GM23338 (cell line): ENCODE data around the gene NUP42. TPM values are rescaled to one million over a fixed set of nuclear protein-coding genes. Genes with fewer than 3 reads are reported as not detected.

Experiments used
- ATAC-seq: fragments of 200-7000 bp; cut with Tn5 transposase; 3 replicates; pipeline ENCODE4 v1.9.1; 2020
- DNase-seq: peaks from one replicate; pipeline ENCODE4 v3.0.0-alpha.2; 2015; ENCODE audit warnings: low spot score
- H2AFZ ChIP-seq: fragments of 200-600 bp; sonication (generic); 2 replicates; pipeline ENCODE4 v1.8.0; 2016; ENCODE audit warnings: antibody characterized with exemption, mild to moderate bottlenecking, moderate library complexity
- H3F3A ChIP-seq: fragments of 200-600 bp; sonication (generic); replicated peaks from 2 replicates; pipeline ENCODE4 v1.8.0; 2017; ENCODE audit warnings: antibody characterized with exemption, mixed run types, low read depth
- H3K27ac ChIP-seq: fragments of 200-600 bp; sonication (generic); 2 replicates; pipeline ENCODE4 v1.6.1; 2016; ENCODE audit warnings: low read depth
- H3K27me3 ChIP-seq: fragments of 200-600 bp; sonication (generic); 2 replicates; pipeline ENCODE4 v1.8.0; 2016; ENCODE audit warnings: mild to moderate bottlenecking, mixed run types, moderate library complexity; ENCODE audit not compliant: insufficient read depth
- H3K36me3 ChIP-seq: fragments of 200-600 bp; sonication (generic); 2 replicates; pipeline ENCODE4 v1.8.0; 2016; ENCODE audit warnings: mild to moderate bottlenecking; ENCODE audit not compliant: insufficient read depth
- H3K4me1 ChIP-seq: fragments of 200-600 bp; sonication (generic); 2 replicates; pipeline ENCODE4 v1.8.0; 2016; ENCODE audit warnings: mild to moderate bottlenecking, moderate library complexity; ENCODE audit not compliant: insufficient read depth
- H3K4me2 ChIP-seq: fragments of 200-600 bp; sonication (generic); 2 replicates; pipeline ENCODE4 v1.7.1; 2017; ENCODE audit warnings: mixed run types
- H3K4me3 ChIP-seq: fragments of 200-600 bp; sonication (generic); 2 replicates; pipeline ENCODE4 v1.6.1; 2016; ENCODE audit warnings: mixed run types
- H3K79me2 ChIP-seq: fragments of 200-600 bp; sonication (generic); replicated peaks from 2 replicates; pipeline ENCODE4 v1.8.0; 2017; ENCODE audit warnings: mild to moderate bottlenecking; ENCODE audit not compliant: insufficient read depth
- H3K9me2 ChIP-seq: fragments of 200-600 bp; sonication (generic); 2 replicates; pipeline ENCODE4 v1.8.0; 2017; ENCODE audit not compliant: insufficient read depth
- H4K20me1 ChIP-seq: fragments of 200-600 bp; sonication (generic); replicated peaks from 2 replicates; pipeline ENCODE4 v1.8.0; 2017; ENCODE audit warnings: mild to moderate bottlenecking; ENCODE audit not compliant: insufficient read depth
- H3K27ac Mint-ChIP-seq: 2 replicates; pipeline ENCODE4 v1.8.0; 2020; ENCODE audit warnings: inconsistent platforms, mild to moderate bottlenecking, moderate library complexity, mixed read lengths
- H3K27me3 Mint-ChIP-seq: 3 replicates; pipeline ENCODE4 v1.8.0; 2022; ENCODE audit warnings: low read depth, mild to moderate bottlenecking, moderate library complexity, mixed read lengths, inconsistent platforms; ENCODE audit not compliant: insufficient read depth, poor library complexity
- H3K36me3 Mint-ChIP-seq: 3 replicates; pipeline ENCODE4 v1.8.0; 2021; ENCODE audit warnings: low read depth, mild to moderate bottlenecking, inconsistent platforms, moderate library complexity, mixed read lengths
- H3K4me1 Mint-ChIP-seq: 3 replicates; pipeline ENCODE4 v1.8.0; 2020; ENCODE audit warnings: mild to moderate bottlenecking, inconsistent platforms, mixed read lengths
- H3K4me3 Mint-ChIP-seq: 3 replicates; pipeline ENCODE4 v1.8.0; 2021; ENCODE audit warnings: moderate library complexity, mild to moderate bottlenecking, inconsistent platforms, mixed read lengths
- H3K9me3 Mint-ChIP-seq: 3 replicates; pipeline ENCODE4 v1.8.0; 2020; ENCODE audit warnings: moderate library complexity, mild to moderate bottlenecking, inconsistent platforms, mixed read lengths
- CREB1 ChIP-seq: fragments of 250-450 bp; sonication (Bioruptor Pico); IDR thresholded peaks from 2 replicates; pipeline ENCODE4 v1.5.0; 2020; ENCODE audit warnings: low read depth, mild to moderate bottlenecking, moderate library complexity
- CTCF ChIP-seq, 2 experiments: fragments of 200-600 bp in 1 of 2; sonication (generic) in 1 of 2; conservative IDR thresholded peaks; 2 replicates each; pipeline versions ENCODE4 v1.5.1 to v1.6.1; 2016 to 2017; ENCODE audit warnings: antibody characterized with exemption in 2 of 2, low read depth in 2 of 2, mild to moderate bottlenecking in 2 of 2, moderate library complexity in 1 of 2
- ETS1 ChIP-seq: IDR thresholded peaks from 2 replicates; pipeline ENCODE4 v1.6.1; 2016; ENCODE audit warnings: antibody characterized with exemption
- EZH2 ChIP-seq: fragments of 200-600 bp; sonication (generic); IDR thresholded peaks from one replicate; pipeline ENCODE4 v1.8.0; 2017; ENCODE audit warnings: antibody characterized with exemption, mild to moderate bottlenecking, low read depth; ENCODE audit not compliant: unreplicated experiment
- EZH2phosphoT487 ChIP-seq: fragments of 200-600 bp; sonication (generic); IDR thresholded peaks from one replicate; pipeline ENCODE4 v1.8.1; 2018; ENCODE audit warnings: antibody characterized with exemption; ENCODE audit not compliant: unreplicated experiment
- JUNB ChIP-seq: IDR thresholded peaks from one replicate; pipeline ENCODE4 v1.6.1; 2016; ENCODE audit warnings: antibody characterized with exemption; ENCODE audit not compliant: unreplicated experiment
- POLR2AphosphoS5 ChIP-seq: IDR thresholded peaks from 2 replicates; pipeline ENCODE4 v1.6.1; 2016; ENCODE audit warnings: antibody characterized with exemption, low read depth
- REST ChIP-seq: IDR thresholded peaks from one replicate; pipeline ENCODE4 v1.6.1; 2018; ENCODE audit warnings: antibody characterized with exemption; ENCODE audit not compliant: unreplicated experiment
- STAT1 ChIP-seq: IDR thresholded peaks from one replicate; pipeline ENCODE4 v1.6.1; 2016; ENCODE audit warnings: antibody characterized with exemption; ENCODE audit not compliant: unreplicated experiment
- ZNF331 ChIP-seq: fragments of 250-450 bp; sonication (Bioruptor Pico); IDR thresholded peaks from 2 replicates; pipeline ENCODE4 v1.5.0; 2020; ENCODE audit warnings: low read depth, mild to moderate bottlenecking, moderate library complexity
- ZNF462 ChIP-seq: fragments of 250-450 bp; sonication (Bioruptor Pico); IDR thresholded peaks from 2 replicates; pipeline ENCODE4 v1.5.0; 2020; ENCODE audit warnings: mild to moderate bottlenecking, moderate library complexity
- polyA plus RNA-seq: library from polyadenylated mRNA; unstranded; fragments of >200 nt; fragmentation: Nextera tagmentation; extraction: Ambion mirVana; gene quantifications from 2 replicates; pipeline ENCODE4 v1.2.1, GENCODE V29; 2016
- total RNA-seq: library from RNA; depleted of rRNA; stranded (reverse); fragments of >200 nt; shearing (Covaris generic); gene quantifications from 2 replicates; pipeline ENCODE4 v1.2.3, GENCODE V29; 2014

Gene NUP42
- total and polyA plus RNA-seq, 2 experiments from 2014 or later = 39.1 to 42.7 TPM

DNA sequence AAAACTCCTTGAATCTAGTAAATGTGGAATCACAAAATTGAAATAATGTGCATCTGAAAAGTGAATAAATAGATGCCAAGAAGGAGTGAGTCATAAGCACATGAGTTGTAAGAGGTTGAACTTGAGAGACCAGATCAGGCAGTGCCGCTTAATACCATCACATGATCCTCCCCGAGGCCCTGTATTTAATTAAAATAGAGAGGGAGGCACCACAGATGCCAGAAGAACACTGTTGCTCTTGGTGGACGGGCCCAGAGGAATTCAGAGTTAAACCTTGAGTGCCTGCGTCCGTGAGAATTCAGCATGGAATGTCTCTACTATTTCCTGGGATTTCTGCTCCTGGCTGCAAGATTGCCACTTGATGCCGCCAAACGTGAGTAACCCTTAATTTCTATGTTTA, 64.7 kb downstream of the NUP42 start, which contains the start of gene GPNMB (continued):
- TF ChIP-seq REST (no peak), EZH2phosphoT487 (no peak), JUNB (no peak), POLR2AphosphoS5 (no peak), CREB1 (CRISPR knock-in tag) (no peak), ETS1 (no peak)

DNA sequence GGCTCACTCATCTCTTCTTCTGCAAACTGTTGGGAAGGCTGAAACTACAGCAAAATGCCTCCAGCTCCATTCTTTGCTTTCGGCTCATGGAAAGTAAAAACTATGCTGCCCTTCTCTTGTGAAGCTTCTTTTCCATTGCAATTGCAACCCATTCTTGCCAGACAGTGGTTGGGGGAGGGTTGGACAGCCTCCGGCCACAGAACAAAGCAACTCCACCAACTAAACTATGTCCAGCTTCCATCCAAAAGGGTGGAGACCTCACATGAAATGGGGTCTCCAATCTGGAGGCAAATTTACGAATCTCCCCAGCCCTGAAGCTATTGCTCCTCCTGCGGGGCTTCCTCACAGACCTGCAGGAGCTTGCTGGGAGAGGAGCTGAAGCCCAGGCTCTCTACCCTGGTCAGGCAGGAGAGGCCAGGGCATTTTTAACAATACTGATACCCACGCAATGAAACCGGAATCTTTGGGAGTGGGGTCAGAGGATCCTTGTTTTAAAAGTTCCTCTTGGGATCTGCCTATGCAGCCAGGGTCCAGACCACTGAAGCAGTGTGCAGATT, 65.3 kb downstream of the NUP42 start:
- H3K4me3 Mint-ChIP-seq = peak overlapping the region; percentile 66
- H3K9me3 Mint-ChIP-seq = peaks cover 5% of the 10 kb centered on the region; the same call in 1 of the 3 replicates
- no peaks in the 10 kb centered on the region for H3K36me3 Mint-ChIP-seq
- peak overlapping the region; percentile 86 for H3K4me2 ChIP-seq
- H3K4me1 ChIP-seq = peaks cover 17% of the 10 kb centered on the region
- peak; percentile 28 for DNase-seq
- H3K79me2 ChIP-seq = no peaks in the 10 kb centered on the region
- H3K9me2 ChIP-seq = peaks cover 6% of the 10 kb centered on the region; the same call in 1 of the 2 replicates
- no peak overlapping the region for H3K27ac Mint-ChIP-seq
- no peaks in the 10 kb centered on the region for H4K20me1 ChIP-seq
- H3K4me3 ChIP-seq = peak overlapping the region; percentile 63
- H2AFZ ChIP-seq = peak overlapping the region; percentile 100
- H3K27ac ChIP-seq = no peak overlapping the region
- peaks cover 10% of the 10 kb centered on the region for H3K4me1 Mint-ChIP-seq
- peak; percentile 64 for ATAC-seq
- H3K27me3 ChIP-seq = peaks cover 30% of the 10 kb centered on the region
- H3K36me3 ChIP-seq = no peaks in the 10 kb centered on the region
- H3K27me3 Mint-ChIP-seq = peaks cover 6% of the 10 kb centered on the region
- H3F3A ChIP-seq = peaks cover 7% of the 10 kb centered on the region; the same call in 1 of the 2 replicates
- no peak for TF ChIP-seq STAT1
- no peak for TF ChIP-seq ZNF462
- no peak for TF ChIP-seq EZH2phosphoT487
- TF ChIP-seq EZH2 = no peak
- no peak for TF ChIP-seq CREB1 (CRISPR knock-in tag)
- no peak for TF ChIP-seq ZNF331
- no peak for TF ChIP-seq CTCF (conservative IDR thresholded peaks at IDR 0.05; ENCODE audit: low read depth in 2 of 2)
